ENCODE data around the gene MUC12.

- TF ChIP-seq NRF1 (IDR thresholded peaks at IDR 0.05; ENCODE audit: low read depth, low read length) (no peak), GABPA (IDR thresholded peaks at IDR 0.05; ENCODE audit: borderline replicate concordance, insufficient read depth, low read length) (no peak), JUND (IDR thresholded peaks at IDR 0.05; ENCODE audit: low read length) (no peak), NANOG (IDR thresholded peaks at IDR 0.05; ENCODE audit: insufficient read depth, low read depth, low read length, poor library complexity, severe bottlenecking) (no peak), POLR2A (IDR thresholded peaks at IDR 0.05; ENCODE audit: control extremely low read depth in 1 of 2, low read depth in 2 of 2, low read length in 2 of 2) (no peak), EP300 (IDR thresholded peaks at IDR 0.05; ENCODE audit: borderline replicate concordance in 1 of 2, low read depth in 2 of 2, low read length in 2 of 2) (no peak), TAF1 (IDR thresholded peaks at IDR 0.05; ENCODE audit: low read depth, low read length) (no peak), SP4 (IDR thresholded peaks at IDR 0.05; ENCODE audit: low read length) (no peak), POLR2AphosphoS5 (IDR thresholded peaks at IDR 0.05; ENCODE audit: low read depth, low read length) (no peak), TBP (IDR thresholded peaks at IDR 0.05; ENCODE audit: low read depth, low read length) (no peak), ZNF274 (IDR thresholded peaks at IDR 0.05; ENCODE audit: borderline replicate concordance, extremely low read depth, low read length) (no peak), CBX5 (IDR thresholded peaks at IDR 0.05; ENCODE audit: low read depth, low read length) (no peak)
- TF ChIP-seq, protein P1, sequence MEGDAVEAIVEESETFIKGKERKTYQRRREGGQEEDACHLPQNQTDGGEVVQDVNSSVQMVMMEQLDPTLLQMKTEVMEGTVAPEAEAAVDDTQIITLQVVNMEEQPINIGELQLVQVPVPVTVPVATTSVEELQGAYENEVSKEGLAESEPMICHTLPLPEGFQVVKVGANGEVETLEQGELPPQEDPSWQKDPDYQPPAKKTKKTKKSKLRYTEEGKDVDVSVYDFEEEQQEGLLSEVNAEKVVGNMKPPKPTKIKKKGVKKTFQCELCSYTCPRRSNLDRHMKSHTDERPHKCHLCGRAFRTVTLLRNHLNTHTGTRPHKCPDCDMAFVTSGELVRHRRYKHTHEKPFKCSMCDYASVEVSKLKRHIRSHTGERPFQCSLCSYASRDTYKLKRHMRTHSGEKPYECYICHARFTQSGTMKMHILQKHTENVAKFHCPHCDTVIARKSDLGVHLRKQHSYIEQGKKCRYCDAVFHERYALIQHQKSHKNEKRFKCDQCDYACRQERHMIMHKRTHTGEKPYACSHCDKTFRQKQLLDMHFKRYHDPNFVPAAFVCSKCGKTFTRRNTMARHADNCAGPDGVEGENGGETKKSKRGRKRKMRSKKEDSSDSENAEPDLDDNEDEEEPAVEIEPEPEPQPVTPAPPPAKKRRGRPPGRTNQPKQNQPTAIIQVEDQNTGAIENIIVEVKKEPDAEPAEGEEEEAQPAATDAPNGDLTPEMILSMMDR (IDR thresholded peaks at IDR 0.05; ENCODE audit: control extremely low read depth in 1 of 3, insufficient read depth in 1 of 3, low read depth in 1 of 3, low read length in 3 of 3): no peak
These were observed 19.4 kb upstream of the MUC12 start for GRCh38 chr7:100949933-100950443.
